ENCODE data around the gene MYO3B.

MYO3B gene

GRCh38 chr2:170213651-170214050 lies 35.7 kb downstream of the MYO3B start:
- DNase-seq = no peak

- no peak for DNase-seq
Observed at GRCh38 chr2:170214309-170214948, 36.5 kb downstream of the MYO3B start.

- DNase-seq = no peak
Observed at GRCh38 chr2:170215021-170215420, 37.1 kb downstream of the MYO3B start.

GRCh38 chr2:170216428-170216827 lies 38.5 kb downstream of the MYO3B start:
- DNase-seq = no peak

GRCh38 chr2:170216981-170217380 lies 39.0 kb downstream of the MYO3B start:
- DNase-seq = no peak

- DNase-seq = no peak
Observed at GRCh38 chr2:170217778-170218251, 39.9 kb downstream of the MYO3B start.

GRCh38 chr2:170218456-170218855 lies 40.5 kb downstream of the MYO3B start:
- no peak for DNase-seq

GRCh38 chr2:170218931-170219330 lies 41.0 kb downstream of the MYO3B start:
- no peak for DNase-seq

- DNase-seq = no peak
Observed at GRCh38 chr2:170221317-170222288, 43.7 kb downstream of the MYO3B start.

GRCh38 chr2:170222298-170222697 lies 44.4 kb downstream of the MYO3B start:
- DNase-seq = no peak

- DNase-seq = no peak
Observed at GRCh38 chr2:170222842-170223241, 44.9 kb downstream of the MYO3B start.

- no peak for DNase-seq
Observed at GRCh38 chr2:170224692-170225294, 46.8 kb downstream of the MYO3B start.

- DNase-seq = no peak
Observed at GRCh38 chr2:170226216-170226615, 48.3 kb downstream of the MYO3B start.

- DNase-seq = no peak
Observed at GRCh38 chr2:170227507-170227947, 49.6 kb downstream of the MYO3B start.

- DNase-seq = no peak
Observed at GRCh38 chr2:170227951-170228350, 50.0 kb downstream of the MYO3B start.

GRCh38 chr2:170228429-170228828 lies 50.5 kb downstream of the MYO3B start:
- DNase-seq = no peak

- DNase-seq = no peak
Observed at GRCh38 chr2:170229125-170229524, 51.2 kb downstream of the MYO3B start.

- no peak for DNase-seq
Observed at GRCh38 chr2:170229744-170230143, 51.8 kb downstream of the MYO3B start.

GRCh38 chr2:170235860-170236679 lies 58.1 kb downstream of the MYO3B start:
- no peak for DNase-seq

GRCh38 chr2:170236680-170237047 lies 58.7 kb downstream of the MYO3B start:
- no peak for DNase-seq

- DNase-seq = no peak
Observed at GRCh38 chr2:170237572-170238120, 59.7 kb downstream of the MYO3B start.

- DNase-seq = no peak
Observed at GRCh38 chr2:170238776-170239175, 60.8 kb downstream of the MYO3B start.

Measured in CD4-positive, alpha-beta T cell treated with Interleukin-15 for 1 hour (primary cell).